SK-N-SH (cell line): ENCODE data around the gene SIGLEC1. TPM values are rescaled to one million over a fixed set of nuclear protein-coding genes. Genes with fewer than 3 reads are reported as not detected.

Experiments
- CTCF ChIA-PET: fragments of 300-600, 350-600 bp; formaldehyde crosslinking; extraction: SDS; loops from one replicate; lab custom pipeline; 2021; lab: Yijun Ruan, JAX
- POLR2A ChIA-PET: fragments of 350-600 bp; sonication (Branson Sonifier 250); formaldehyde crosslinking; extraction: SDS; loops from one replicate; lab custom pipeline; 2020; ENCODE audit warnings: antibody characterized with exemption, inconsistent platforms; lab: Yijun Ruan, JAX
- DNase-seq: peaks from one replicate; pipeline ENCODE4 v3.0.0; 2012
- H2AFZ ChIP-seq: fragments of 200-600 bp; sonication (generic); 2 replicates; pipeline ENCODE4 v1.8.1; 2016; ENCODE audit warnings: antibody characterized with exemption, mild to moderate bottlenecking, low read depth
- H3F3A ChIP-seq: fragments of 200-600 bp; sonication (generic); replicated peaks from 2 replicates; pipeline ENCODE3; 2016; ENCODE audit warnings: antibody characterized with exemption, mild to moderate bottlenecking; ENCODE audit not compliant: insufficient read depth
- H3K27ac ChIP-seq, 2 experiments: fragments of 200-500 bp in 1 of 2; fragments of 200-600 bp in 1 of 2; sonication (Bioruptor generic) in 1 of 2; sonication (generic), shearing (Covaris generic) in 1 of 2; 2 replicates each; pipeline versions ENCODE4 v1.5.1 to v1.6.1; 2014 to 2016; ENCODE audit warnings: low read depth in 2 of 2, inconsistent platforms in 1 of 2, low read length in 1 of 2, mild to moderate bottlenecking in 1 of 2, mixed read lengths in 1 of 2
- H3K27me3 ChIP-seq: fragments of 200-600 bp; sonication (generic), shearing (Covaris generic); 2 replicates; pipeline ENCODE4 v1.6.1; 2016; ENCODE audit warnings: mixed run types; ENCODE audit not compliant: insufficient read depth
- H3K36me3 ChIP-seq, 2 experiments: fragments of 200-500 bp in 1 of 2; fragments of 200-600 bp in 1 of 2; sonication (Bioruptor generic) in 1 of 2; sonication (generic) in 1 of 2; replicated peaks in 1 of 2; 2 replicates each; pipeline versions ENCODE3 to v1.5.1; 2014 to 2016; ENCODE audit warnings: low read length in 1 of 2, mild to moderate bottlenecking in 1 of 2; ENCODE audit not compliant: insufficient read depth in 2 of 2, control insufficient read depth in 1 of 2
- H3K4me1 ChIP-seq, 2 experiments: fragments of 200-500 bp in 1 of 2; fragments of 200-600 bp in 1 of 2; sonication (Bioruptor generic) in 1 of 2; sonication (generic), shearing (Covaris generic) in 1 of 2; 2 replicates each; pipeline versions ENCODE4 v1.5.1 to v1.6.1; 2014 to 2016; ENCODE audit warnings: low read depth in 1 of 2, low read length in 1 of 2, mixed run types in 1 of 2; ENCODE audit not compliant: insufficient read depth in 2 of 2, control insufficient read depth in 1 of 2
- H3K4me2 ChIP-seq: fragments of 200-600 bp; sonication (generic), shearing (Covaris generic); 2 replicates; pipeline ENCODE4 v1.6.1; 2017; ENCODE audit warnings: mixed run types
- H3K4me3 ChIP-seq, 2 experiments: fragments of 200-500 bp in 1 of 2; fragments of 200-600 bp in 1 of 2; sonication (Bioruptor generic) in 1 of 2; sonication (generic), shearing (Covaris generic) in 1 of 2; 2 replicates each; pipeline versions ENCODE4 v1.5.1 to v1.8.1; 2014 to 2016; ENCODE audit warnings: low read depth in 2 of 2, inconsistent platforms in 1 of 2, low read length in 1 of 2, mild to moderate bottlenecking in 1 of 2, mixed read lengths in 1 of 2, moderate library complexity in 1 of 2
- H3K79me2 ChIP-seq: fragments of 200-600 bp; sonication (generic); 2 replicates; pipeline ENCODE4 v1.8.1; 2017; ENCODE audit warnings: mild to moderate bottlenecking; ENCODE audit not compliant: insufficient read depth
- H3K9ac ChIP-seq: fragments of 200-600 bp; sonication (generic); 2 replicates; pipeline ENCODE4 v1.6.1; 2017; ENCODE audit warnings: mixed run types
- H3K9me2 ChIP-seq: fragments of 200-600 bp; sonication (generic); 2 replicates; pipeline ENCODE4 v1.6.1; 2017; ENCODE audit warnings: mixed run types
- H3K9me3 ChIP-seq: fragments of 200-600 bp; sonication (generic); 2 replicates; pipeline ENCODE4 v1.6.1; 2017; ENCODE audit warnings: mixed run types, mild to moderate bottlenecking, moderate library complexity
- H4K20me1 ChIP-seq: fragments of 200-600 bp; sonication (generic); 2 replicates; pipeline ENCODE4 v1.6.1; 2017; ENCODE audit warnings: mild to moderate bottlenecking, mixed run types; ENCODE audit not compliant: insufficient read depth
- EZH2phosphoT487 ChIP-seq: fragments of 200-600 bp; sonication (generic); IDR thresholded peaks from 2 replicates; pipeline ENCODE4 v1.6.1; 2017; ENCODE audit warnings: low read depth, mixed run types, mild to moderate bottlenecking, antibody characterized with exemption, moderate library complexity, borderline replicate concordance
- FOXJ3 ChIP-seq: sonication (generic); formaldehyde crosslinking; IDR thresholded peaks from 2 replicates; pipeline ENCODE4 v1.5.1; 2020; ENCODE audit warnings: mild to moderate bottlenecking, missing genetic modification reagents
- GABPA ChIP-seq: IDR thresholded peaks from 2 replicates; pipeline ENCODE4 v1.4.0; 2012; ENCODE audit warnings: low read depth, mild to moderate bottlenecking
- JUND ChIP-seq: IDR thresholded peaks from 2 replicates; pipeline ENCODE4 v1.4.0; 2012
- MAX ChIP-seq: IDR thresholded peaks from 2 replicates; pipeline ENCODE4 v1.4.0; 2012; ENCODE audit warnings: low read depth
- POLR2AphosphoS5 ChIP-seq: IDR thresholded peaks from 2 replicates; pipeline ENCODE4 v1.6.1; 2012; ENCODE audit warnings: low read depth, low read length
- RFX5 ChIP-seq: IDR thresholded peaks from 2 replicates; pipeline ENCODE4 v1.6.1; 2012; ENCODE audit warnings: mild to moderate bottlenecking, improper control_type of control experiment, low read length
- RXRA ChIP-seq: IDR thresholded peaks from 2 replicates; pipeline ENCODE4 v1.4.0; 2012; ENCODE audit warnings: low read depth, mild to moderate bottlenecking, borderline replicate concordance
- SMC3 ChIP-seq: IDR thresholded peaks from 2 replicates; pipeline ENCODE4 v1.6.1; 2012; ENCODE audit warnings: low read depth, low read length, improper control_type of control experiment
- TCF12 ChIP-seq: IDR thresholded peaks from 2 replicates; pipeline ENCODE4 v1.4.0; 2012
- USF1 ChIP-seq: IDR thresholded peaks from 2 replicates; pipeline ENCODE4 v1.4.0; 2012; ENCODE audit warnings: low read depth, borderline replicate concordance
- YY1 ChIP-seq: IDR thresholded peaks from 2 replicates; pipeline ENCODE4 v1.4.0; 2012; ENCODE audit warnings: low read depth, mild to moderate bottlenecking
- WGBS: methylation state at CpG from one replicate; pipeline ENCODE4 v1.1.6; 2017; ENCODE audit warnings: low lambda C conversion rate; 5-methylcytosine and 5-hydroxymethylcytosine counted together
- polyA plus RNA-seq, 3 experiments: library from polyadenylated mRNA; depleted of rRNA; stranded (reverse); fragments of >200 nt; gene quantifications; 2 replicates each; pipeline ENCODE4 v1.2.3, GENCODE V29; 2012

SIGLEC1 gene
- polyA plus RNA-seq, 1 of the 3 experiments (the other 2 are of a cell fraction), result not detected

- H3K79me2 ChIP-seq, result no peaks in the 10 kb centered on the region
- H3K27ac ChIP-seq, result no peak overlapping the region
- no peaks in the 10 kb centered on the region for H3K9me3 ChIP-seq
- no peak overlapping the region for H3K9ac ChIP-seq
- no peak overlapping the region for H3K4me3 ChIP-seq
- no peaks in the 10 kb centered on the region for H3F3A ChIP-seq
- no peak for TF ChIP-seq YY1
- TF ChIP-seq RXRA, result no peak
- no peak for TF ChIP-seq RFX5
- TF ChIP-seq TCF12, result no peak
- TF ChIP-seq GABPA, result no peak
- no peak for TF ChIP-seq FOXJ3 (CRISPR knock-in tag)
- TF ChIP-seq POLR2AphosphoS5, result no peak
- TF ChIP-seq EZH2phosphoT487, result no peak
- TF ChIP-seq MAX, result no peak
- no peak for TF ChIP-seq JUND
- no peaks in the 10 kb centered on the region for H3K36me3 ChIP-seq
- DNase-seq, result no peak
- POLR2A ChIA-PET, result no interaction called here
- no peak overlapping the region for H3K4me2 ChIP-seq
- CTCF ChIA-PET, result interaction anchor here (3.1 to 5.8 kb wide), 3 partner anchors 11 to 143 kb away, joined by 9 to 55 read pairs (median 18); no protein-coding TSS in a partner anchor
- H3K27me3 ChIP-seq, result no peaks in the 10 kb centered on the region
- 72% methylated on average over 12 of the region's 14 CpGs for WGBS
- no peaks in the 10 kb centered on the region for H4K20me1 ChIP-seq
- H3K4me1 ChIP-seq, result no peaks in the 10 kb centered on the region
- no peaks in the 10 kb centered on the region for H3K9me2 ChIP-seq
- no peak overlapping the region for H2AFZ ChIP-seq
These were observed 6.9 kb downstream of the SIGLEC1 start for GRCh38 chr20:3705491-3705969.

- Histone ChIP-seq H3K36me3 (no peaks in the 10 kb centered on the region), H3F3A (no peaks in the 10 kb centered on the region), H4K20me1 (no peaks in the 10 kb centered on the region), H3K4me3 (no peak overlapping the region), H3K9me3 (no peaks in the 10 kb centered on the region), H3K9ac (no peak overlapping the region), H3K4me2 (no peak overlapping the region), H3K4me1 (no peaks in the 10 kb centered on the region), H3K27ac (no peak overlapping the region), H3K27me3 (no peaks in the 10 kb centered on the region), H3K79me2 (no peaks in the 10 kb centered on the region), H3K9me2 (no peaks in the 10 kb centered on the region), H2AFZ (no peak overlapping the region)
- TF ChIP-seq USF1 (peak; percentile 45), SMC3 (no peak)
- ChIA-PET POLR2A (no interaction called here), CTCF (interaction anchor here (0.8 to 5.8 kb wide), 6 partner anchors 9 to 141 kb away, joined by 3 to 55 read pairs (median 5); partner anchors contain the start of gene SIGLEC1)
- peak; percentile 19 for DNase-seq
- WGBS, result 61% methylated on average over 5 of the region's 5 CpGs
These were observed 8.3 kb downstream of the SIGLEC1 start for GRCh38 chr20:3704087-3704486.
